ENCODE measurements around the gene RC3H2. TPM values are rescaled to one million over a fixed set of nuclear protein-coding genes. Genes with fewer than 3 reads are reported as not detected.

The RC3H2 gene
- total RNA-seq, 1 experiment from 2014 or later, result 57.6 TPM

DNA sequence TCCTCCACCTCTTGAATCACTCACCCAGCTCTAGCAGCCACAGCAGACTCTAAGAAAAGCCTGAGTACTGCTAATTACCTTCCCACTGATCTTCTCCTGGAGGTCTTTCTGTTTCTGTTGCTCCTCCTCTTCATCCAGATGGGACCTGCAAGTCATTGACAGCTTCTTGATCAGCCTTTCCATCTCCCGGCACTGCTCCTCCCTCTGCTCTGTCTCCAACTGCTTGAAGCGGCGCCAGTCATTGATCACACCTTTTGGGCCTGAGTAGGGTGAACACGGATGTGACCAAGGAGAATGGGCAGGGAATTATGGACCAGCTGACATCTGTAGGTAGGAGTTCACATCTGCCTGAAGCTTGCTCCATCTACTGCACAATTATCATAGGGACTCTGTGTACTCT, 82.2 kb downstream of the RC3H2 start:
- peaks cover 13% of the 10 kb centered on the region for H3K36me3 ChIP-seq (ENCODE audit: control insufficient read depth, insufficient read depth, low read length)
- in situ Hi-C loops (cut with HindIII; ENCODE audit: low pct_unique_long_range_greater_than_20kb, low sequenced_read_pairs), result no loop called here
- H3K4me1 ChIP-seq (ENCODE audit: control insufficient read depth, insufficient read depth, low read length), result peaks cover 18% of the 10 kb centered on the region
- no peak overlapping the region for H3K4me3 ChIP-seq (ENCODE audit: low read depth in 2 of 2, low read length in 2 of 2)
- intact Hi-C loops (cut with micrococcal nuclease; ENCODE audit: unreplicated experiment), result no loop called here
- ChIA-PET CTCF (no interaction called here), POLR2A (no interaction called here)
- H3K9me3 ChIP-seq (ENCODE audit: control insufficient read depth, insufficient read depth, low read depth, low read length), result no peaks in the 10 kb centered on the region
- TF ChIP-seq CTCF (IDR thresholded peaks at IDR 0.05) (no peak), TCF7L2 (IDR thresholded peaks at IDR 0.05; ENCODE audit: low read depth, low read length) (no peak), SIN3A (IDR thresholded peaks at IDR 0.05; ENCODE audit: borderline replicate concordance, insufficient read depth, low read depth, low read length) (no peak), POLR2AphosphoS5 (IDR thresholded peaks at IDR 0.05; ENCODE audit: low read depth, low read length) (no peak), REST (IDR thresholded peaks at IDR 0.05; ENCODE audit: insufficient read depth in 1 of 2, low read depth in 2 of 2, low read length in 1 of 2) (no peak)
- ATAC-seq (no peak), DNase-seq (ENCODE audit: low read depth, low spot score) (no peak)
- BruUV-seq (replicated peaks), result no TSS peak
- H3K27ac ChIP-seq (ENCODE audit: low read length), result no peak overlapping the region
- H3K27me3 ChIP-seq (ENCODE audit: control insufficient read depth, insufficient read depth, low read length), result no peaks in the 10 kb centered on the region

GRCh38 chr9:122822056-122822455, 83.1 kb downstream of the RC3H2 start:
- in situ Hi-C loops (cut with HindIII; ENCODE audit: low pct_unique_long_range_greater_than_20kb, low sequenced_read_pairs), result no loop called here
- ChIA-PET POLR2A (no interaction called here), CTCF (no interaction called here)

More at GRCh38 chr9:122822056-122822455, 83.1 kb downstream of the RC3H2 start:
- H3K36me3 ChIP-seq (ENCODE audit: control insufficient read depth, insufficient read depth, low read length), result peaks cover 11% of the 10 kb centered on the region
- no peaks in the 10 kb centered on the region for H3K27me3 ChIP-seq (ENCODE audit: control insufficient read depth, insufficient read depth, low read length)
- no peak overlapping the region for H3K4me3 ChIP-seq (ENCODE audit: low read depth in 2 of 2, low read length in 2 of 2)
- H3K4me1 ChIP-seq (ENCODE audit: control insufficient read depth, insufficient read depth, low read length), result peaks cover 15% of the 10 kb centered on the region
- intact Hi-C loops (cut with micrococcal nuclease; ENCODE audit: unreplicated experiment), result no loop called here
- ATAC-seq, result no peak
- no peak for TF ChIP-seq CTCF (IDR thresholded peaks at IDR 0.05)
- TF ChIP-seq REST (IDR thresholded peaks at IDR 0.05; ENCODE audit: insufficient read depth in 1 of 2, low read depth in 2 of 2, low read length in 1 of 2), result no peak
- TF ChIP-seq SIN3A (IDR thresholded peaks at IDR 0.05; ENCODE audit: borderline replicate concordance, insufficient read depth, low read depth, low read length), result no peak
- TF ChIP-seq POLR2AphosphoS5 (IDR thresholded peaks at IDR 0.05; ENCODE audit: low read depth, low read length), result no peak
- TF ChIP-seq TCF7L2 (IDR thresholded peaks at IDR 0.05; ENCODE audit: low read depth, low read length), result no peak
- H3K27ac ChIP-seq (ENCODE audit: low read length), result no peak overlapping the region
- DNase-seq (ENCODE audit: low read depth, low spot score), result no peak
- no TSS peak for BruUV-seq (replicated peaks)
- no peaks in the 10 kb centered on the region for H3K9me3 ChIP-seq (ENCODE audit: control insufficient read depth, insufficient read depth, low read depth, low read length)

All from Panc1 (cell line).